Activated CD8-positive, alpha-beta memory T cell treated with anti-CD3 and anti-CD28 coated beads, Interleukin-2, amount 50 U/mL, for 1 hour (primary cell): ENCODE data around the gene B3GNT7.
"Not testable (repeated sequence)": the region's sequence is repeated elsewhere in the genome, so short reads cannot be mapped to it uniquely, and the experiment has no call there.

ENCODE experiments used
- DNase-seq: peaks from one replicate; pipeline ENCODE4 v3.0.0-alpha.2; 2020; ENCODE audit errors: extremely low read depth

B3GNT7 gene, protein sequence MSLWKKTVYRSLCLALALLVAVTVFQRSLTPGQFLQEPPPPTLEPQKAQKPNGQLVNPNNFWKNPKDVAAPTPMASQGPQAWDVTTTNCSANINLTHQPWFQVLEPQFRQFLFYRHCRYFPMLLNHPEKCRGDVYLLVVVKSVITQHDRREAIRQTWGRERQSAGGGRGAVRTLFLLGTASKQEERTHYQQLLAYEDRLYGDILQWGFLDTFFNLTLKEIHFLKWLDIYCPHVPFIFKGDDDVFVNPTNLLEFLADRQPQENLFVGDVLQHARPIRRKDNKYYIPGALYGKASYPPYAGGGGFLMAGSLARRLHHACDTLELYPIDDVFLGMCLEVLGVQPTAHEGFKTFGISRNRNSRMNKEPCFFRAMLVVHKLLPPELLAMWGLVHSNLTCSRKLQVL

DNA sequence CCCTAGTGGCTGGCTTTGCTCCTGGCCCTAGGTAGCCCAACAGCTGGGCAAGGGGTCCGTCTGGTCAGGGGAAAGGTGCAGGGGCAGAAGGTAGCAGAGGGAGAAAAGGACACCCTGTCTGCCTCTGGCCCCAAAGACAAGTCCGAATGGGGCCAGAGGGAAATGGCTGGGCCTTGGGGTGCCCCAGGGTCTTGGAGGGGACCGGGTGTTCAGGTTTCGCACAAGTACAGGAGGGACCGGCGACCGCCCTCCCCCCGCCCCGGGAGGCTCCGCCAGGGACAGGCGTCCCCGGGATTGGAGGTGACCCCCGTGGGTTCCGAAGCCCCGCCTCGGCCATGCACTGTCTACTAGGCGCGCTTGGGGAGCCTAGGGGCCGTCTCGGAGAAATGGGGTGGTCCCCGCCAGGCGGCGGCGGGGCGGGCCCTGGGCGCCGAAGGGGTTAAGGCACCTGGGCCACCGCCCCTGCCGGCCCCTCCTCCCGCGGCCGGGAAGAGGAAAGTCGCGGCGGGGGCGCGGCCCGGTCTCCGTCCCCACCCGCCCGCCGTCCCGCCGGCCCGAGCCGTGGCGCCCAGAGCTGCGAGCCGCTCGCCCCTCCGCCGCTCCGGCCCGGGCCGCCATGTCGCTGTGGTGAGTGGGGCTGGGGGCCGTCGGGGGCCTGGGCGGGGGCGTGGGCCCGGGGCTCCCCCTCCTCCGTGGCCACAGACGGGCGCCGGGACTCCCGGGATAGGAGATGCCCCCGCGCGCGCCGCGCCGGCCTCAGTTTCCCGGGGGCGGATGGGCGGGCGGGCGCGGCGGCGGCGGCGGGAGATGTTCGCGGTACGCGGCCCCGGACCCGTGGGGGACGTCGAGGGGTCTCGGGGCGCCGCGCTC lies at the start of gene B3GNT7:
Gene B3GNT7 (plus strand): TSS at position 523 of the 870 bp plus-strand sequence. CDS start 94 bp downstream, at position 617.
- DNase-seq: no peak

DNA sequence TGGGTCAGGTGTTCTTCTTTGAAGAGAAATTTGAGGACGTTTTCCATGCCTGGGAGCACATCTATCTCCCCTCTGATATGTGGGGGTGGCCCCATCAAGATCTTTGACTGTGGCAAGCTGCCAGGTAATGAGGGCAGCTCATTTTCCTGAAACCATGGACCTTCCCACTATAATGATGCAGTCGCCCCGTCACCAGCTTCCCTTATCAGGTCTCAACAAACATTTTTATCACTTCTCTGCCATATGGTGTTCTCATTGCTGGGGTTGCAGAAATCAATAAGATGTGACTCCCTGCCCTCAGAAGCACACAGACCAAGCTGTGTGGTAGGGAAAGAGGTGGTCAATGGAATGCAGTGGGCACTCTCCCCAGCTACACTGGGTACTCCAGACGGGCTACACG lies 48.4 kb upstream of the B3GNT7 start:
- no peak for DNase-seq

DNA sequence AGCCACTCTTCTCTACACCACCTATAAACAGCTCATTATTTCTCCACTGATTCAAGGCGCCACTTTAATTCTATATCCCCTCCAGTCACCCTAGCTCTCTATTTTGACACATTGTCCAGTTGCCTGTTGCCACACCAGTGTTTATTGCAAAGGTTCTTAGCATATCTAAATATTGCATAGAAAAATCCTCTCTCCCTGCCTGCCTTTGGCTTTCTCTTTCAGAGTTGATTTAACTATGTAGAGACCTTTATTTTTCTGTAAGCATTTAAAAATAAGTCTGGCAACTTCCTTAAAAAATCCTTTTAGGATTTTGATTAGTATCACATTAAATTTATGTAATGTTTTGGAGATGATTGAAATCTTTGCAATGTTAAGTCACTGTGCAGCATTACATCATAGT lies 47.9 kb upstream of the B3GNT7 start:
- no peak for DNase-seq

DNA sequence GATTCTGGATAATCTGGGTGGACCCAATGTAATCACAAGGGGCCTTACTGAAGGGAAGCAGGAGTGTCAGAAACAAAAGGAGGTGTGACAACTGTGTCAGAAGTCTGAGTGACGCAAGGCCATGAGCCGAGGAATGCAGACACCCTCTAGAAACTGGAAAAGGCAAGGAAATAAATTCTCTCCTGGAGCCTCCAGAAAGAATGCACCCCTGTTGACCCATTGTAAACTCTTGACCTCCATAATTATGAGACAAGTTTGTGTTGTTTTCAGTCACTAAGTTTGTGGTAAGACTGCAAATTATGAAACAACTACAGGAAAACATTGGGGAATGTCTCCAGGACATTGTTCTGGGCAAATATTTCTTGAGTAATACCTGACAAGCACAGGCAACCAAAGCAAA lies 47.3 kb upstream of the B3GNT7 start:
- DNase-seq: no peak

DNA sequence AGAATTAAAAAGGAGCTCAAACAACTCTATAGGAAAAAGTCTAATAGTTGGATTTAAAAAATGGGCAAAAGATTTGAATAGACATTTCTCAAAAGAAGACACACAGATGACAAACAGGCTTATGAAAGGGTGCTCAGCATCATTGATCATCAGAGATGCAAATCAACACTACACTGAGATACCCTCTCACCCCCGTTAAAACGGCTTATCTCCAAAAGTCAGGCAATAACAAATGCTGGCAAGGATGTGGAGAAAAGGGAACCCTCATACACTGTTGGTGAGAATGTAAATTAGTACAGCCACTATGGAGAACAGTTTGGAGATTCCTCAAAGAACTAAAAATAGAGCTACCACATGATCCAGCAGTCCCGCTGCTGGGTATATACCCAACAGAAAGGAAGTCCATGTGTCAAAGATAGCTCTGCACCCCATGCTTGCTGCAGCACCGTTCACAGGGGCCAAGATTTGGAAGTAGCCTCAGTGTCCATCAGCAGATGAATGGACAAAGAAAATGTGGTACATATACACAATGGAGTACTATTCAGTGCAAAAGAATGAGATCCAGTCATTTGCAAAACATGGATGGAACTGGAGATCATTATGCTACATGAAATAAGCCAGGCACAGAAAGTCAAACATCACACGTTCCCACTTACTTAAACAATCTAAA lies 46.7 kb upstream of the B3GNT7 start:
- DNase-seq: no peak

DNA sequence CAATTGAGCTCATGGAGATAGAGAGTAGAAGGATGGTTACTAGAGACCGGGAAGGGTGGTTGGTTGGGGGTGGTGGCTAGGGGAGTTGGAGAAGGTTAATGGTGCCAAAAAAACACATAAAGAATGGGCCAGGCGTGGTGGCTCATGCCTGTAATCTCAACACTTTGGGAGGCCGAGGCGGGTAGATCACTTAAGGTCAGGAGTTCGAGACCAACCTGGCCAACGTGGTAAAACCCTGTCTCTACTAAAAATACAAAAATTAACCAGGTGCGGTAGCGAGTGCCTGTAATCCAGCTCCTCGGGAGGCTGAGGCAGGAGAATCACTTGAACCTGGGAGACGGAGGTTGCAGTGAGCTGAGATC lies 46.2 kb upstream of the B3GNT7 start:
- DNase-seq: not testable (repeated sequence)

DNA sequence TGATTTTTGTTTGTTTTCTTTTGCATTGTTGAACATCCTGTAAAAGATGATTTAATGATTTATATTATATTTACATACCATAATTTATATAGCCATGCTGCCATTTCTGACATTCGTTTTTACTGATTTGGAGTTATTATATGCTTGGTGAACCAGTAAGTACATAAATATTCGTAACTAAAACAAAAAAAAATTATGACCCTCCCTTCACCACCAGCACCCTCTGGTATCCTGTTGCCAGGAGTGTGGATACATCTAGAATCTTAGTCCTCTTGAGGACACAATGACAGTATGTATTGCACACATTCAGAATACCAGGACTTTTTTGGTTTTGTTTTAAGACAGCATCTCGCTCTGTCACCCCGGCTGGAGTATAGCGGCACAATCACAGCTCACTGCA lies 43.9 kb upstream of the B3GNT7 start:
- no peak for DNase-seq

DNA sequence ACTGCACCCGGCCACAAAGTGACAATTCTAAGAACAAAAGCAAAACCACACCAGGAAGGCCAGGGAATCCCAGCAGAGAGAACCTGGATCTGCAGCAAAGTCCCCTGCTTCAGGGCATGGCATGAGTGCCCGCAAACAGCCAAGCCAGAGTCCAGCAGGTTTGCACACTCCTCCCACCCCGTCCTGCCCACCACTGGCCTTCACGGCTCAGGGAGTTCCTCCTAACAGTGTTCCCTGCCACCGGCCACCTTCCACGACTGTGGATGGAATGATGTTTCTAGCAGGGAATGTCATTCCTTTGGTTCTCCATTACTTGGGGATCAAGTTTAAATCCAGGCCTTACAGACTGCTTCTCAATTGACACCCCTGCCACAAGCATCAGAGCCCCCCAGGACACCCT lies 42.0 kb upstream of the B3GNT7 start:
- DNase-seq: no peak

DNA sequence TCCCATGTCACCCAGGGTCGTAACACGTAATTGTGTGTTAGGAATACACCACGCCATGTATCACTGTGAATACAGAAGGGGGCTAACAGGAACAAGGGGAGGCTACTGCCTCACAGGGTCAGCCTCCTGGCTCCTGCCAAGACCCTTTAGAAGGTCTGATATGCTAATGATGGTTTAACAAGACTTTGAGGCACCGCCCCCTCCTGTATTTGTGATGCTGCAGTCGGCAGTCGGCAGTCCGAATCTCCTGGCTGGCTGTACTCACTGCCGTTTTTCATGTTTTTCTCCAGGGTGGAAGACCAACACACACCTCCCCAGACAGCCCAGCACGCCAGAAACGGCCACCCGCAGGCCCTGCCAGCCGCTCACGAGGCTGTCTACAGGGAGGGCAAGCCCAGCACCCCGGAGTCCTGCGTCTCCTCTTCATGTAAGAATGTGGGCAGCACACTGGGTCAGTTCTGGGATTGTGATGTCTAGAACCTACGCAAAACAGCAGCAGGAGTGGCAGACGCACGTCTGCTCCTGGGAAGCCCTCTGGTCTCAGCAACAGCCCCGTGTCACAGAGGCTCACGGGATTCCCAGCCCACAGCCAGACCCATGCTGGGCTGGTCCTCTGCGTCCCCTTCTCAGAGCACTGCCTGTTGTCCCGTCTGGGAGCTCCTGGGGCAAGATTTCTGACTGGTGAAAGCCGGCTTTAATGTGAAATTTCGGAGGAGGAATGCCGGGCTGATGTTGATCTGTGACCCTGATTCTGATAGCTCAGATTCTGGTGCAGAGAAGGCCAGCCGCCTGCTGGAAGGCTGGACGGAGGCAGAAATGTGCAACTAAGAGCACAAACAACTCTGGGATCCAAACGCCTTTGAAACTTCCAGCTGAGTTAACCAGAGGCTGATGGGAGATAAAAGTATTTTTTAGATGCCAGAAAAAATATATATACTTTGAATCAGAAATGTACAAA lies 39.7 kb upstream of the B3GNT7 start:
- DNase-seq: no peak

DNA sequence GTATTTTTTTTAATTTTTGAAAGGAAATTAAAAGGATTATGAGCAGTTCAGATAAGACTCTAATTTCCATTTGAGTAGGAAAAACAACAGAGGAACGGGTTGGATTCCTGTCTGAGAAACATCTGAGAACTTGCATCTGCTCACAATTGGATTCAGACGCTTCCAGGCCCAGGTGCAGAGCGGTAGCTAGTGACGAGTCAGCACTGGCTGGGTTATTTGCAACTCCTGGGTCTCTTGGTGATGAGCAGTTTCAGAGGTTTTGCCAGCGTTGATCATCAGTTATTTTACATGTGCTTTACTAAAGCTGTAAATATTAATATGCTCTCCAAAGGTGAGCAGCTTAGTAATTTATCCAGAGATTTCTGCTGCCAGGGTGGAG lies 39.1 kb upstream of the B3GNT7 start:
- DNase-seq: no peak

DNA sequence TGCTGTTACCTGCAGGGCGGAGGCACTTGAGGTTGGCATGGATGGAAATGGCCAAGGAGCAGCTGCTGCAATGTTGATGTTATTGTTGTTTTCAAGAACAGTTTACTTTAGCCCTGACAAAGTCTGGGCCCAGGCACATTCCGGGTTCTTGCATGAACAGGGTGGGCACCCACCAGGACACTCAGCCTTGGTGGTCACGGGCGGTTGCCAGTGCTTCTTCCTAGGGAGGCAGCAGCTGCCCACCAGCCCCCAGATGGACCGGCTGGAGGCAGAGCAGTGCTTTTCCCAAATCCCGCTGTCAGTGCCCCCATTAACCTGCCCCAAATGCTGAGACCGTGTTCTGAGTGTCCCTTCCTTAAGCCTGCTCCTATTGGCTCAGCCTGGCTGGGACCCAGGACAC lies 38.5 kb upstream of the B3GNT7 start:
- DNase-seq: no peak

DNA sequence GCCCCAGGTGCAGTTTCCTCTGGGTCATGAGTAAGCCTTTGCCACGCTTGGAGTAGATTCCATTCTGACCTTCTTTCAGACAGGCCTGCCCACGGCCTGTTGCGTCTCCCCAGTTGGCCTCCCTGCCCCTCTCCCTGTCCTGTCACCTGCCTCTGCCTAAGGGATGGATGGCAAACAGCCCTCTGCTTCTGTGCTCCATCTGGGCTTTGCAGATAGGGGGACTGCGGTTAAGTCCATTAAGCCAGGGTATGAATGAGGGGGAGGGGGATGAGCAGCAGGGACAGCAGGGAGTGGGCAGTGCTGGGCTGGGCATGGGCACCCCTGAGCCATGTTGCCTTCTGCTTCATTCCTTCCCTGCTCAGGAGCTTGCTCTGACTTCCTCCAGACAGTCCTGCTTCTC lies 37.6 kb upstream of the B3GNT7 start:
- no peak for DNase-seq

DNA sequence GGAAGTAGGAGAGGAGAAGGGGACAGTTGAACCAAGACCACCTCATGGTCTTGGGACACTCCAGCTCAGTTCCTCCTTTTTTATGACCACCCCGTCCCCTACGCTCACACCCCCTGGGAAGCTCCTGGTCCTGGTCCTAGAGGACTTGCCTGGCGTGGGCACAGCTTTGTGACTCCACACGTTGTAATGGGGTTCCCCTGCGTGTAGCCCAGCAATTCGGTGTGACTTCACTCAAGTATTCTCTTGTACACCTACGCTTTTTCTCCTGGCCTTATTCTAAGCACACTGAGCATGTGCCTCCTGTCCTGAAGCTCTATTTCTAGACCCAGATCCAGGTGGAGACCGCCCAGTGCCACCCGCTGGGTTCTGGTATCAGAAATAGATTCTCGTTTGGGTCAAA lies 36.1 kb upstream of the B3GNT7 start:
- no peak for DNase-seq

DNA sequence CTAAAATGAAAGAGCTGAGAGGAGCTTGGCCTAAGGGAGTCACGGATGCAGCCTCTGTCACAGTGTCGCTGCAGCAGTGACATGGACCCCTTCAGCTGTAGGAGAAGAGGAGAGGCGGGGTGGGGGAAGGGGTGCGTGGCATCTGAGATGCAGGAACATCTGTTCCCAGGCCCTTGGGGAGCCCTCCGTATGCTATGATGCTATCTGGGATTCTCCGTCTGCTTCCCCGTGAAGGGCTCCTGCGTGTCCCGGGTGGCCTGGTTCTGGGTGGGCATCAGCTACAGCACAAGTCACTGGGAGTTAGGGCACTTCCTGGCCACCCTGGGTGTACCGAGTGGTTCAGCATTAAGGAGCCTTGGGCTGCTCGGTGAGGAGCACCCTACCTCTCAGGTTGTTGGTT lies 35.6 kb upstream of the B3GNT7 start:
- no peak for DNase-seq

DNA sequence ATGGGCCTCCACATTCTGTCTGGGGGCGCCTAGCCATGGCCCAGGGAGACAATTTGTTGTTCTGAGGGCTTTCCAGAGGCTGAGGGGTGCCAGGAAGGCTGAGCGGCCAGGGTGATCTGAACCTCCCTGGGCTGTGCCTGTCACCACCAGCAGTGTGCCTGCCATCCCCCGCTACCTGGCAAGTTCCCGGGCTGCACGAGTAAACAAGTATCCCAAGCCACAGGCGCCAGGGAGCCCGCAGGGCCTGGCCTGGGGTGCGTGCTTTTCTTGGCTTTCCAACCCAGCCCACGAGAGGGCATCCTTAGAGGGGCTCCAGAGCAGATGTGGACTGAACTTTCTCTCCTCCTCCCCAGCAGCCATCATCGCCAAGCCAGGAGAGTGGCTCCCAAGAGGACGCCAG lies 35.1 kb upstream of the B3GNT7 start:
- DNase-seq: no peak

DNA sequence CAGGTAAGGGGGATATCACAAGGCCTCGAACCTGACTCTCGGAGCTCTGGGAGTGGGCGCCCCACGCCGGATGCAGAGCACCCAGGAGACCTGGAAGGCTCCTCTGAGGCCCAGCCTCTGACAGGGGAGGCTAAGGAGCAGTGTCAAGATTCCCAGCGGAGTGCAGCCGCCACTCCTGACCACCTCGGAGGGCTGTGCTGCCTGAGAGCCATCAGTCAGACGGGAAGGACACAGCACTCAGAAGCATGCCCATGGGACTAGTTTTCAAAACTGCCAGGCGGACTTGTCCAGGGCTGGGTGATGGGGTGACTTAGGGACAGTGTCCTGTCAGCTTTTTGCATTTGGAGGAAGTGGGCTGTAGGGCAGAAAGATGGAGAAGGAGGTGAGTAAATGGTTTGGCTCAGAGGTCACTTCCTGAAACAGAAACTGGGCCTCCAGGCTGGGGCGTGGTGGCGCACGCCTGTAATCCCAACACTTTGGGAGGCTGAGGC lies 34.6 kb upstream of the B3GNT7 start:
- DNase-seq: no peak

DNA sequence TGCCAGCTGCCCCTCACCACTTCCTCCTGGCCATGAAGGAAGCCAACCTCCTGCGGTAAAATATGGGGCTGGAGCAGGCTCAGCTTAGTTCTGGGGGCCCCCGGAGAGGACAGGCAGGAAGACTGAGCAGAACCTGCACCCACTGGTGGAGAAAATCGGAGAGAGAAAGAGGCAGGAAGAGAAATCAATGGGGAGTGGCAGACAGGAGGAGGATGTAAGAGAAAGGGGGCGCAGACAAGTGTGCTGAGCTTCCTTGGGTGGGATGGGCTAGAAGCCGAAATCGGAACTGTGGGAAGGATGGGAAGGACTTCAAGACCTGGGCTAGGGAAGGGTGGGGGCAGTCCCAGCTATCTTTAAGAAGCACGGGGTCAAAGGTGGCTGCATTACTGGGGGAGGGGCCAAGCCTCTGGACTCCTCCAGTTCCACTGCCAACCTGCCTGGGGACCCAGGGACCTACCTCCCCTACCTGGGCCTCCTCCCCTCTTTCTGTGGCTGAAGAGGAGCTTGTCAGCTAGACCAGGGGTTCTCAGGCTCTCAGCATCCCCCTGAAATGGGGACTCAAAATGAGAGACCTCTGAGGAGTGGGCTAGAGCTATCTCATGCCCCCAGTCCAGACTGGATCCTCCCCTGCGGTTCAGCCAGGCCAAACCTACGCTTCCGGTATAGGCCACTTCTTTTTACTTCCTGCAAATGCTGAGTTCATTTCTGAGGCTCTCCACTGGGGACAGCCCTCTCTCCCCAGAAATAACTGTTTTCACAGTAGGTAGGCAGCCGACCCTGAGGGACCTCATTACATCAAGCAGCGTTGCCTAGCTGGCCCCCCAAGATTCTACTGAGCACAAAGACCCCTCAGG lies 33.6 kb upstream of the B3GNT7 start:
- no peak for DNase-seq

DNA sequence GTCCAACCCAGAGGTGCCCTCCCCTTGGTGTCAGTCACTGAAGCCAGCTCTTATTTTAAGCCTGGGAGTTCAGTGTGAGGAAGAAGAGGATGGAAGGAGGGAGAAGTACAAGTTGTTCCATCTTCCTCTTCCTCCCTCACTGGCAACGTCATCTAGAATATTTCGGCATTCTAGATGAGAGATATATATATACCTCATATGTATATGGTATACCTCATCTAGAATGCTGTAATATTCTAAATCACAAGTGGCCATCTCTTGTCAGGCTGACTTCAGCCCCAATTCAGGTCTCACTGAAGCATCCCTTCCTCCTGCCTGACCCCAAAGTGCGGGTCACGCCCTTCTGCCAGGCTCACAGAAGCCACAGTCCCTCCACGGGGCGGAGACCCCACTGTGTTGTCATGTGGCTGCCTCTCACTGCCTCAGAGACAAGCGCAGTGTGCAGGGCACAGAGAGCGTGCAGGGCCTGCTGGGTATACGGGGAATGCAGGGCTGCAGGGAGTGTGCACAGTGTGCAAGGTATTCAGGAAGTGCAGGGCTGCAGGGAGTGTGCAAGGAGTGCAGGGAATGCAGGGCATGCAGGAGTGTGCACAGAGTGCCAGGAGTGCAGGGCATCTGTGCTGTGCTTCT lies 32.8 kb upstream of the B3GNT7 start:
- DNase-seq: no peak

DNA sequence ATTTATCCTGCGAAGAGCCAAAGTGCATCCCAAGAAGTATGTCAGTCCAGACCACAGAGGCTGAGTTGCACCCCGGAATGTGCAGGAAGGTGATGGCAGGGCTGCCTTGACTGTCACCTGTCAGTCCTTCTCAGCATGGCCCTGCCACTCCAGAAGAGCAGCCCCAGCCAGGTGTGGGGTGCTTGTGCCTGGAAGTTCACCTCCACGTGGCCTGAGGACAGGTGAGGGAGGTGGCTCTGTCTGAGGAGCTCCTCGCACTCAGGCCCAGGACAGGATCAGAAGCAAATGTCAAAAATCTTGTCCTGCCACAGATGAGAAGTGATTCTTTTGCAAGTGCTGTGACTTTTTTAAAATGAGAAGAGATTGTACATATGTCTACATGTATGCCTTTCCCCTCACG lies 31.4 kb upstream of the B3GNT7 start:
- DNase-seq: no peak
